GM18517 (cell line): ENCODE measurements around the gene RABGAP1L.
"Not testable (repeated sequence)": the region's sequence is repeated elsewhere in the genome, so short reads cannot be mapped to it uniquely, and the experiment has no call there.

Source experiments
- ATAC-seq: cut with Tn5 transposase; IDR thresholded peaks from one replicate; pipeline ENCODE4 v1.9.1; 2021; ENCODE audit warnings: mild to moderate bottlenecking, moderate library complexity; ENCODE audit not compliant: unreplicated experiment

Gene RABGAP1L

DNA sequence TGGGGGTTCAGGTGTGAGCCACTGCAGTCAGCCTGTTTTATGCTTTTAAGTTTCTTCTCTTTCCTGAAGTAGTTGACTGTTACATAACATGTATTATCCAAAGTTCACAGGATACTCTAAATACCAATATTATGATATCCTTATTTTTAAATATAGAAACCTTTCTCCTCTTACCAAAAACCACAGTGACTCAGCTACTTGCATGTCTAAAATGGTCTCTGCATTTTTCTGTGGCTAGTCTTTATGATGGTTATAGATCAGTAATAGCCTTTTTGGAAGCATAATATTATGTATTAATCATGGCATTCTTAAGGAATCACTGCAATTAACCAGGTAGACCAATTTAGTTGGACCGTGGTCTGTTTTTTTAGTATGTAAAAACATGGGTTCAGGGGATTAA, 629.7 kb downstream of the RABGAP1L start:
- no peak for ATAC-seq

GRCh38 chr1:174789399-174789798, 630.1 kb downstream of the RABGAP1L start:
- ATAC-seq: peak; percentile 63

- no peak for ATAC-seq
Measured at GRCh38 chr1:174791863-174792262, 632.5 kb downstream of the RABGAP1L start.

- ATAC-seq: no peak
Measured at GRCh38 chr1:174794861-174795260, 635.5 kb downstream of the RABGAP1L start.

DNA sequence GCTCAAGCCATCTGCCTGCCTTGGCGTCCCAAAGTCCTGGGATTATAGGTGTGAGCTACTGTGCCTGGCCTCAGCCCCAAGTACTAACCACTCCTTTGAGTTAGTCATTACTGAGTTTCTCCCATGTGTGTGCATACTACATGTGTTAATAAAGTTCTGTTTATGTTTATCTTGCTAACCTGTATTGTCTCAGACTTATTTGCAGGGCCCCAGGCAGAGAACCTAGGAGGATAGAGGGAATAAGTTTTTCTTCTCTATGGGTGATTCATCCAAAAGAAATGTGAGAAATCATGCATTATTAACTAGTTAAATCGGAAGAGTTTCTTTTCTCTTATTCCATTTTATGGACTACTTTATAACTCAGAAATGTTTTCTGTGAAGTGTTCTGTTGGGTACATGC, 636.5 kb downstream of the RABGAP1L start:
- ATAC-seq: no peak

DNA sequence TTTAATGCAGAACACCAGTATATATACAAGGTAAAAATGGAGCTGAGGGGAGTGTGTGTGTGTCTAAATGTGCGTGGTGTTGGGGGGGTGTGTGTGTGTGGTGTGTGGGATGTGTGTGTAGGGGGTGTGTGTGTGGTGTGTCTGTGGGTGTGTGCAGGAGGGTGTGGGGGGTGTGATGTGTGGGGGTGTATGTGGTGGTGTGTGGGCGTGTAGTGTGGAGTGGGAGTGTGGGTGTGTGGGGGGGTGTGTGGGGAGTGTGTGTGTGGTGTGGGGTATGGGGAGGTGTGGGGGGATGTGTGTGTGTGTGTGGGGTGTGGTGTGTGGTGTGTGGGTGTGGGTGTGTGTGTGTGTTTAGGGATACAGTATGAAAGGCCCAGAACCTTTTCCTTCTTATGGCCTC, 638.1 kb downstream of the RABGAP1L start:
- ATAC-seq: no peak

DNA sequence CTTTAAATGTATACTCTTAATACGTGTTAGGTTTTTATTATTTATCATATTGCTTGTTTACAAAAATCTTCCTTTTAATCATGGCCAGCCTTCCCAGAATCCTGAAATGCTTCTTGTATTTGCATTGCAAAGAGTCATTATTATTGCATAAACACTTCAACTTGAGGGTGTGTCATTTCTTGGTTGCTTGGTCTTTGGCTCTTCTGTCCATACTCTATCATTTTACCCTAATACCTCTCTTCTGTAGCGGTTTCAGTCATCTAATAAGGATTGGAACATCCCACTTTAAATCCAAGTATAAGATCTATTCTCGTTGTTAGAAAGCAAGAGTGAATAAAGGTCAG, 639.8 kb downstream of the RABGAP1L start:
- ATAC-seq: peak; percentile 9

DNA sequence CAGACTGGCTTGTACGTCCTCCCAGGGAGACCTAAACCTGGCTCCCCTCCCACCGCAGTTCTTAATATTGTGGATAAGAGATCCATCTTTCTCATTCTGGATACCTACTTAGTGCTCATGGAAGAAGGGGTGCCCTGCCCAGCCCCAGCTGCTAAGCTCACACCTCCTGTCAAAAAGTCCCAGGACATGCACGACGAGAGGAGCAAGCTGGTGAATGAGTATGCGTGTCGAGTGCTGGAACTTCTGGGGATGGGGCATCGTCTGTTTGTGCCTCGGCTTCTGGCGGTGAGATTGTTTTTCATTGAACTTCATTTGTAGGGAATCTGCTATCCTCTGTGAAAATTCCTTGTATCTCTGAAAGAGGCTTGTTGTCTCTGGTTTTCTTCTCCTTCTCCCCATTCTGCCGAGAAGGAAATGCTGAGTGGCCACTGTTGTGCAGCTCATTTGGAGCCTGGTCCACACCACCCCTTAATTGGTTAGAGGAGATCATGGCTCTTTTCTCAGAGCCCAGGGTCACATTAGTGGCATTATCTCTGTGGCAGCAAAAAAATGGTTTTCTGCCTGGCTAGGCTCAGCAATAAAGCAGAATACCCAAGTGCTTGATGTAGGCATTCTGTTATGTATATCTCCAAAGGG, 641.0 kb downstream of the RABGAP1L start:
- ATAC-seq: no peak

- ATAC-seq: no peak
Measured at GRCh38 chr1:174800876-174801275, 641.6 kb downstream of the RABGAP1L start.

DNA sequence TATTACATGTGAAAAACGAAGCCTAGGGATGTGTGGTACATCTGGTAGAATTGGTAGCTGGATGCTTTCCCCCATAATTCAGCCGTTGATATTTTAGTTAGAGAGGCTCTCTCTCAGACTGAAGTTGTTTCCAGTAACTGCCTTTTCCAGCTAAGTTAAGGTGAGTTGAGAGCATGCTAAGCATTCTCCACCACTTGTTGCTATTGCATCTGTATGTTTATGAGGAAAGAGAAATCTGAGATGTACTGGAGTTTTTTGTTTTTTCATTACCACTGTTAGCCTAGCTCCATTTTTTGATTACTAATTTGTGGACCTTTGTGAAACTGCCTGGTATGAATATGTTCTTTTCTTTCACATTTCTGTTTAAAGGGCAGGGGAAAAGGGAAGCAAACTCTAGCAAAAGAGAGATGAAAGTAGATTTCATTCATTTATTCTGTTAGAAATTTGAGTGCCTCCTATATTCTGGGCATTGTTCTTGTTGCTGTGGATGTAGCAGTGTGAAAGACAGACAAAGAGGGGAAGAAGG, 650.5 kb downstream of the RABGAP1L start:
- ATAC-seq: no peak

DNA sequence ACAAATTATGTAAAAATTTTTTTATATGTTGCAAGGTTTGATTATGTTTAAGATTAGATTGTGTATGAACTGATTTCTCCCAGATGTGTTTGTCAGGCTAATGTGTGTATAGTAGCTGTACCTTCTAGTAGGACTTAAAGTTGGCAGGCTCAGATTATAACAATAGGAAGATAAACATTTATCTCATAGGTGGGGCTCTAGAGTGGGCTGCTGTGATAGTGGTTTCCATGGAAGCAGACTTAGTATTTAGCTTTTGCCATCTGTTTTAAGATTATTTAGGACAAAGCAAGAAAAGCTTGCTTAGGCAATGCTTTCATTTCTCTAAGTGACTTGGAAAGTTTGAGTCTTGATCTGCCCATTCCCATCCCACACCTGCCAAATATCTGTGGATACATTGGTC, 652.7 kb downstream of the RABGAP1L start:
- no peak for ATAC-seq

- ATAC-seq: no peak
Measured at GRCh38 chr1:174812656-174813055, 653.3 kb downstream of the RABGAP1L start.

DNA sequence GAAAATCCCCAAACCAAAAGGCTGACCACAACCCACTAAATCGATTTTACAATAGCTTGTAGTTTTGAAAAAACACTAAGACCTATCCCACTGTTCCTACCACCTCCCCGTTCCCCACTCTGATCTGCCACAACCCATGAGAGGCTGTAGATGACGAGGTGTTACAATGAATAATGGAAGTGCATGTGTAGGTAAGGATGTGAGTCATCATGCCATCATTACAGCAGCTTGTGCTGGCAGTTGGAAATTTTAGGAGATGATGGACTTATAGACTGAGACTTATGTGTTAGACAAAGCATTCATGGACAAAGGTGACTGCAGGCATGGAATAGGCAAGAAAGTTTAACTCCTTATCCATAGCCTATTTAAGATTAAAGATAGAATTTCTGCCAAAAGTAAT, 655.7 kb downstream of the RABGAP1L start:
- no peak for ATAC-seq

DNA sequence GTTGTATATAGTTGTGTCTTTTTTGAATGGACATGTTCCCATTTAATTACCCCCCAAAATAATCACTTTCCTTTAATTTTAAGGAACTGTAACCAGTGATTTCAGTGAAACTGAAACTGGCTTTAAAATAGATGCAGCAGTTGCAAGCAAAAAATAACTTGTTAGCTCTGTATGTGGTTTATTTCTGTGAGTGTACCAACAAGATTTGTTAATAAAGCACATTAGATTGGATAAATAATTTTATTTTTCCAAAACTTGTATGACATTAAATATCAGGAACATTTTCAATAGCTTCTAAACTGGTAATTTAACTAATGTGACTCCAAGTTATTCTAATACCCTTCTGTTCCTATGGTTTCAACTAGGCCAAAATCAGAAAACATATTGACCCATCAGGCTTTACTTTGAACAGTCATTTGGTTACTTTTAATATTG, 656.2 kb downstream of the RABGAP1L start:
- peak; percentile 53 for ATAC-seq

GRCh38 chr1:174816621-174817020, 657.3 kb downstream of the RABGAP1L start:
- ATAC-seq: not testable (repeated sequence)

DNA sequence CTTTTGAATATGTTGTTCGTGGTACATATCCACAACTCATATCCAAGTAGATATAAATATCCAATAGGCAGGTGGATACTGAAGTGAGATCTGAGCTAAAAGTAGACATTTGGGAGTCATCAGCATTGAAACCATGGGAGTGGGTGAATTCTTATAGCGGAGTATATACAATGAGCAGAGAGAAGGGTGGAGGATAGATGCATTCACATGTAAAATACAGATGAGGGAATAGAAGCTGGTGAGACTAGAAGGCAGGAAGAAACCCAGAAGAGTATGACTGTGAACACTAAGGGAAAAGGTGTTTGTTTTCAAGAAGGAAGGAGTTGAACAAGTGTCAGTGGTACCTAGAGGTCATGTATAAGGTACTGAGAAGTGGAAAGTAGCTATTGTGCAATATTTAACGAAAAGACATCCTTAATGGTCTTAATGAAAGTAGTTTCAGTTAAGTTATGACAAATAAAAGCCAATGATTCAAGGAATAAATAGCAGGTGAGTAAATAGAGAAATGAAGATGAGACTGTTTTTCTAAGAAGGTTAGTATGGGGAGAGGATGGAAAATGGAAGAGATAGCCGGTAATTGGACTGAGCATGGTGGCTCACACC, 658.8 kb downstream of the RABGAP1L start:
- peak; percentile 55 for ATAC-seq

DNA sequence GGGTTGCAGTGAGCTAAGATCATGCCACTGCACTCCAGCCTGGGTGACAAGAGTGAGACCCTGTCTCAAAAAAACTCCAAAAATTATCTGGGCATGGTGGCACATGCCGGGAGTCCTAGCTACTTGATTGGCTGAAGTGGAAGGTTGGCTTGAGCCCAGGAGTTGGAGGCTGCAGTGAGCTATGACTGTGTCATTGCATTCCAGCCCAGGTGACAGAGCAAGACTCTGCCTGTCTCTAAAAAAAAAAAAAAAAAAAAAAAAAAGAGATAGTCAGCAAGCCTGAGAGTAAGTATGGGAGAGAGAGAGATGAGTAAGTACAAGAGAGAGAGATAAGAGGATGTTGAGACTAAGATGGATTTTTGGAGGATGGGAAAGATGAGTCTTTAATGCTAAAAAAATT, 659.6 kb downstream of the RABGAP1L start:
- no peak for ATAC-seq

GRCh38 chr1:174819596-174819995, 660.3 kb downstream of the RABGAP1L start:
- ATAC-seq: no peak

DNA sequence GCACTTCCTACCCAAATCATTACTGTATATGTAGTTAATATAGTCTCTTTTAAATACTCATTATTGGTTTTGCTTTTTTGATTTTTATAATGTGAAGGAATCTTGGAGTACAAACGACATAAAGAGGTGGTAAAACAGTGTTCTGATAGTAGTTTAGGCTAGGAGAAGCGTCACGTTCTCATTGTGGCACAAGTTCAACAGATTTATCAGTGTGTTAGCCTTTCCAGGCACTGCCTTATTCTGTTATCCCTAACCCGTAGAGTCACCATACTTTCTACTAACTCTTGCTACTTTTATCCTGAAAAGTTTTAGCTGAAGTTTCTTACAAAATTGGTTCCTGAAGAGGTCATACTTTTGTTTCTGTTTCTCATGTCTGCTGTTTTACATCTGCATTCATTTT, 665.8 kb downstream of the RABGAP1L start:
- ATAC-seq: no peak

- ATAC-seq: no peak
Measured at GRCh38 chr1:174825806-174826205, 666.5 kb downstream of the RABGAP1L start.

DNA sequence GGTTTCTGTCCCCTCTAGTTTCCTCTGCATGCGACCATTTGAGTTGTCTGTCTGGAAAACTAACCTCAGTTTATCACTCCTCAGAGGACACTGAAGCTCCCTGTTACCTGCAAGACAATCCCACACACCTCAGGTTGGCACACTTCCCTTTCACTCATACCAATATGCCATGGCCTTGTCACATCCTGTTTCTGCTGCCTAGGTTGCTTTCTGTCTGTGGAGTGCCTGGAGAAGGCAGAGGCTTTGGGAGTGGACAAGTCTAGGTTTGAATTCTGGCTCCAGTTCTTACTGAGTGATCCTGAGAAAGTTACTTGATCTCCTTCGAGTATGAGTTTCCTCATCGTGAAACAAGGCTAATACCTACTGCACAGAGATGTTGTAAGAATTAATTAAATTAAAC, 668.9 kb downstream of the RABGAP1L start:
- no peak for ATAC-seq

GRCh38 chr1:174829990-174830389, 670.7 kb downstream of the RABGAP1L start:
- ATAC-seq: no peak

DNA sequence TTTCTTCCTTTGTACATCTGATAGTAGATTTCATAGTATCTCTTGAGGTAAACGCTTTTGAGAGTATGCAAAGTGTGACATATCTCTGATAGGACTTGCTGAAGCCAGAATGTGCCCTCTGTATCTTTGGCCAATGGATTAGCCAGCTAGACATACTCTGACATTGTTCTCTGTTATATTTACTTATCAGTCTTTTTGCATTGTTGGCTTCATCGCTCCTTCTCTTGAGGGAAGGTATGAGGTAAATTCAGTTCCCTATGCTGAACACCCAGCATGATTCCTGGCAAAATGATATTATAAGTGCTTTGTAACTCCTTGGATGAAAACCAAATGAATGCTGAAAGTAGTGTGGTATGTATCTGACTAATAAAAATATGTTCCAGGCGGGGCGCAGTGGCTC, 677.2 kb downstream of the RABGAP1L start:
- no peak for ATAC-seq
